Measurements from ENCODE around the gene TMEM61.
A peak's percentile ranks its signal among the peaks of the same experiment; 100 is the strongest.
"Not testable (repeated sequence)": the region's sequence is repeated elsewhere in the genome, so short reads cannot be mapped to it uniquely, and the experiment has no call there.

The TMEM61 gene

DNA sequence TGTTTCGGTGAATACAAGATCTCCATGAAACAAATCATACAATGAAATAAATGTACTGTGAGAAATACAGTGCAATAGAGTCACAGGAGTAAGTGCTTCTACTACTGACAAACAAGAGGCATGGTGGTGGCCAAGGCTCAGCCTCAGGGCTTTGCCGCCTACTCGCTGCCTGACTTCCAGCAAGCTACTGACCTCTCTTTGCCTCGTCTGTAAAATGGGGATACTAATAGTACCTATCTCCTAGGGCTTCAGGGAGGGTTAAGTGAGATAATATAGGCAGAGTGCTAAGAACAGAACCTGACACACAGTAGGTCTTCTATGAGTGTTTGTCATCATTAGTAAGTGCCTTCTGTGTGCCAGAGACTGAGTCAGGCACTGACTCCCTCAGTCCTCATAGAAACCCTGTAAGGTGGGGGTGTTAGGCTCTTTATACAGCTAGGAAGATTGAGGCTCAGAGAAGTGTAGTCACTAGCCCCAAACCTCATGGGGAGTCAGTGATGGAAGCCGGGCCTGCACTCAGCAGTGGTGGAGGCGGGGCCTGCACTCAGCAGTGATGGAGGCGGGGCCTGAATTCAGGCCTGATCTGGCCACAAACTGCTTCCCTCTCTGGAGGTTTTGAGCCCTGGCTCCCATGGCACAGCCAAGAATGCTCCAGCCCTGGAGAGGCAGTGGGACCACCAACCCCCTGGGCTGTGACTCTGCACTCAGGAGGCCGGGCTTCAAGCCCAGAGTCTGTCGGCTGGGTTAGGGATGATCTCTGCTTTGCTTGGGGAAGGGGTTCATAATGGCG is 25.1 kb downstream of the TMEM61 start:
- no peak for DNase-seq

DNA sequence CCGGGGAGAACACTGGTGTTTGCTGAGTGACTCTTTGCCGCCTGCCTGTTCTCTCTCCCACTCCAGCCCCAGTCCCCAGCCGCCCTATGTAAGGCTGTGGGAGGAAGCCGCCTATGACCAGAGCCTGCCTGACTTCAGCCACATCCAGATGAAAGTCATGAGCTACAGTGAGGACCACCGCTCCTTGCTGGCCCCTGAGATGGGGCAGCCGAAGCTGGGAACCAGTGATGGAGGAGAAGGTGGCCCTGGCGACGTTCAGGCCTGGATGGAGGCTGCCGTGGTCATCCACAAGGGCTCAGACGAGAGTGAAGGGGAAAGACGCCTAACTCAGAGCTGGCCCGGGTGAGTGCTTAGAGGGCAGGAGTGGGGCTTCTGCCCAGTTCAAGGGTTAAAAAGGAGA is 26.5 kb downstream of the TMEM61 start:
- no peak for DNase-seq

DNA sequence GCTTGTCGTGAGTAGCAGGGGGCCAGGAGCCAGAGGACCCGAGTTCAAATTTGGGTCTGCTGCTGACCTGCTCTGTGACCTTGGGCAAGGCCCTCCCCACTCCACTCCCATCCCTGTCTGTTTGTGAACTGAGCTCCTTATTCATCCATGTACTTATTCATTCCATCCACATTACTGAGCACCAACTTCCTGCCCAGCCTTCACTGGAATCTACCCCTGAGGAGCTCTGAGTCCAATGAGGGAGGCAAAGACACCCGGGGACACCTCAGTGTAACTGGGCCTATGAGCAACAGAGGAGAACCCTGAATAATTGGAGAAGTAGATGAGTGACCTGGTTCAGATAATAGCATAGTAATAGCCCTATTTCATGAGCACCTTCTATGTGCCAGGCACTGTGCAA is 27.2 kb downstream of the TMEM61 start:
- DNase-seq: no peak

DNA sequence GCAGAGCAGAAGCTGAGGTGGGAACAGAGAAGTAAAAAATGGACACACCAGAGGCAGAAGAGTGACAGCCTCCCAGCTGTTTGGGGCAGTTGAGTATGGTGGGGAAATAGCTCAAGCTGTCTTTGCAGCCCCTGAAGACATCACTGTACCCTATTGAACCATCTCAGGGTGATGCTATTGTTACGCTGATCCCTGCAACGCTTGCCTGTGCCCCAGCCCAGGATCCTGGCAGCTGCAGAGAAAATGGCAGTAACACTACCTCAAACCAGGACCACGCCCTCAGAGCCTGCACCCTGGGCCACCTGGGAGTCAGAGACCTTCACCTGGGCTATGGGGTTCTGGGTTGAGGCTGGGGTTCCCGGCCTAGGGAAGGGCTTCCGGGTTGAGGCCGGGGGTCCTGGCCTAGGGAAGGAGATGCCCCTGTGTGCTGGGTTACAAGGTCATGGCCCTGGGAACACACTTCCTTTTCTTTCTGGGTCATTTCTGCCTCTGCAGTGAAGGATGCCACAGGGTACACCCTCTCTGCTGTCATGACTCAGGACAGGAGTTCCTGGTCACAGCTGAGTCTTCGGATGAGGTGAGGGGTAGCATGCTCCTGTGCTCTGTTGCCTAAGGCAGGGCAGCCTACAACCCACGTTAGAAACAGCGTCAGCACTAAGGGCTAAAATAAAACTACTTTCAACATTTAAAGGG is 29.9 kb downstream of the TMEM61 start:
- DNase-seq: no peak

DNA sequence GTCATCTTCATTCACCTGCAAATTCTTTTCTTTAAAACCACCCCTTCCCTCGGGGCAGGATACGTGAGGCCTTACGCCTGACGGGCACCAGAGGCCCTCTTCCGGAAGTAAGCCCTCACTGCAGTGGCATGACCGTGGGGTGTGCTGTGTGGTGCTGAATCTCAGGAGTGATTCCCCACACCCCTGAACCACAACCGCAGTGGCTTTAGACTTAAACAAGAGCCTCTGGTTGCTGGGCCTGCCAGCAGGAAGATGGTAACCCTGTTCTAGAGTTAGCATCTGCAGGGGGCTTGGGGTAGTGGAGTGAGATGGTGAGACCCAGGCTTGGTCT is 30.4 kb downstream of the TMEM61 start:
- DNase-seq: no peak

DNA sequence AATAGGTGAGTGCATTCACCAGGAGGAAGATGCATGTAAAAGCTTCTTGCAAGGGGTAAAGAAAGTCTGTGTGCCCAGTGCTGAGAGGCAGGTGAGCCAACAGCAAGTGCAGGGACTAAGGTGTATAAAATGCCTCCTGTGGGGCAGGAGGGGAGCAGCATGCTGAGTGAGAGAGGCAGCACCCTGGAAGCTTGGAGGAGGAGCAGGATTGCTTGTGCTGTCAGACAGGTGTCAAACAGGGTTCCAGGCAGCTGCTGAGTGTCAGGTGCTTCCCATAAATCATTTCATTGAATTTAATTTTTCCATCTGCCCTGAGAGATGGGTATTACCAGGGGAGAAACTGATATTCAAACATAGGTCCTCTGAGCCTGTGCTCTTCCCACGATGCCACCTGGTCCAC is 32.2 kb downstream of the TMEM61 start:
- DNase-seq: no peak

DNA sequence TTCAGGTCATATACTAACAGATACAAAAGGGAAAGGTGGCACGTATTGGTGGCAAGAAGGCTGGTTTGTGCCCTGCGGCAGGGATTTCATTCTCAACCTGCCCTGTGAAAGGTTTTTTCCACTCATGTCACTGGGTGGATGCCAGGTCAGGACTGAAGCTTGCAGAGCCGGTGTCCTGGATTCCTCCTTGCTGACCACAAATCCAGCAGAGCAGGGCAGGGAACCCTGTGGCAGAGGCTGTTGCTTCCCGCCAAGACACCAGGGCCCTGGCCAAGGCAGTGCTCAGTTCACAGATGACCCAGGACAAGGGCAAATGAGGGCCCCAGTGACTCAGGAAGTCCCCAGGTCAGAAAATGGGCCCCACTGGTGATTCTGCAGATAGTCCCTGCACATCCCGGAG is 34.7 kb downstream of the TMEM61 start:
- DNase-seq: no peak

DNA sequence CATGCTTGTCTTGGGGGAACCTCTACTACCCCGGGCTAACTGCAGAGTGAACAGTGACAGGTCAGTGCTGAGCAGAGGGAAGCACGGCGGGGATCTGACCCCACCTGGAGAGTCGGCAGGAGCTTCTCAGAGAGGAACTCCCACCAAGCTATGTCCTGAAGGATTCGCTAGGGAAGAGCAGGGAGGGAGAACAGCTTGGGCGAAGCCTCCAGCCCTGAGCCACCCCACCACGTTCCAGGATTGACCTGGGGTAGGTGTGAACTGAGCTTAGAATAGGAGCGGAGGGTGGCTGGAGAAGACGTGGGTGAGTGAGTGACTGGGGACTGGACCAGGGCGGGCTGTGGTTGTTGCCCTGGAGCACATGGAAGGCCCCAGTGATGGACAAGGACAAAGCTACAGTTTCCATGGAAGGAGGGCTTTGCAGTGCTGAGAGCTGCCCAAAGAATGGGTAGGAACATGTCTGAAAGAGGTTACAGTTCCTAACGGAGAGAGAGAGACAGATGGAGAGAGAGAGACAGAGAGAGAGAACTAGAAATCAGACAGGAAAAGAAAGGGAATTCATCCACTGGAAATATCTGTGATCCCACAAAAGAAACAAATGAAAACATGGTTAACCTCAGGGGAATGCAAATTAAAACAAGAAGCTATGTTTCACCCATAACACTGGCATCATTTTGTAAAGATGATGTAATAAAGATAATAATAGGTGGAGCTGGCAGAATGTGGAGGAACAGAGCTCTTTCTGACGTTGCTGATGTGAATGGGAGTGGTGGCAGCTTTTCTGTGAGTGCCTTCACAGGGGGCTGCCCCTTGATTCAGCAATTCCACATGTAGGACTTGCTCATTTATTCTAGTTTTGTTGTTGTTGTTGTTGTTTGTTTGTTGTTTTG is 35.5 kb downstream of the TMEM61 start:
- DNase-seq: no peak

DNA sequence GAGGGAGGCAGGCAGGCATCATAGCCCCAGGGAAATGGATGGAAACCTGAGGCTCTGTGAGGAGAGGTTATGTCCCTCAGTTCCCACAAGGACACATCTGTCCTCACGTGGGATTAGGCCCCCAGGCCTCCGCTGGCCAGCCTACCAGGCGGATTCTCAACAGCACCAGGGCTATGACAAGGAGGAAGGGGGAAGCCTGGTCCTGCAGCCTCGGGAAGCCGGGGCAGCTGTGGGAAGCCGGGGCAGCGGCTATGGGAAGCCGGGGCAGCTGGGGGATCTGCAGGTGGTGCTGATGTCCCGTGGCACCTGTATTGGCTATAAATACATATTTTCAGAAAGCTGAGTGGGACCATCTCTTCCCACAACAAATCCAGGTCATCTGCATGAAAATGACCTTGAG is 38.0 kb downstream of the TMEM61 start:
- no peak for DNase-seq

DNA sequence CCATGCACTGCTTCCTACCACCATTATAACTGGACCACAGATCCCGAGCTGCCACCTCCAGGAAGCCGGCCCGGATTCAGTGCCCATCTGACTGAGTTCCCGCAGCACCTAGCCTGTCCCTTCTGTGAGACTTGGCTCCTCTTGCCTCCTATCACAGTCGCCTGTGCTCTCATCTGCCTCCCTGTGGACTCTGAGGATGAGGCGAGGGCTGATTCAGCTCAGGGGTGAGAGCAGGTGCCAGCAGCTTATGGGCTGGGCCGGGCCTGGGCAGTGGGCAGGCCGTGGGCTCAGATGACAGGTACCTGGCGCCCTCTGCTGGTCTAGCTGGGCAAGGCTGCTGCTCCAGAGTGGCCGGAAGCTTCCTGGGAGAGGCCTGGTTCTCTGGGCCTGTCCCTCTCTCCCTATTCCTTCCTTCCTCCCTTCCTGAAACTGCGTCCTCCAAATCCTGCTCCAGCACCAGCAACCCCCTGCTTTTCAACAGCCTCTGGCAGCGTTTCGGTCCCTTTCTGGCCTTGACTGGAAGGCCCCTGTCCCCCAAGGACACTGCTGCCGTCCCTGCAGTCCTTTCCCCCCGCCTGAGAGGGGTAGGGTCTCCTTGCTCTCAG is 41.6 kb downstream of the TMEM61 start:
- peak; percentile 34 for DNase-seq

DNA sequence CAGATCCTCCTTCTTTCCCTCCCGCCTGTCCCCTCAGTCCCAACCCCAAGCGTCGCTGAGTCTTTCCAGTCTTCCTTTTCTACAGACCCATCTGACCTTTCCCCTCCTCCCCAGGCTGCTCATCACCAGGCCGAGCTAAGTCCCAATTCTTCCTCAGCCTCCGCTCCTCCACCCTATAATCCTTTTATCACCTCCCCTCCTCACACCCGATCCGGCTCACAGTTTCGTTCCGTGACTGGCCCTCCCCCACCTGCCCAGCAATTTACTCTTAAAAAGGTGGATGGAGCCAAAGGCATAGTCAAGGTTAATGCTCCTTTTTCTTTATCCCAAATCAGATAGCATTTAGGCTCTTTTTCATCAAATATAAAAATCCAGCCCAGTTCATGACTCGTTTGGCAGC is 43.7 kb downstream of the TMEM61 start:
- DNase-seq: not testable (repeated sequence)

DNA sequence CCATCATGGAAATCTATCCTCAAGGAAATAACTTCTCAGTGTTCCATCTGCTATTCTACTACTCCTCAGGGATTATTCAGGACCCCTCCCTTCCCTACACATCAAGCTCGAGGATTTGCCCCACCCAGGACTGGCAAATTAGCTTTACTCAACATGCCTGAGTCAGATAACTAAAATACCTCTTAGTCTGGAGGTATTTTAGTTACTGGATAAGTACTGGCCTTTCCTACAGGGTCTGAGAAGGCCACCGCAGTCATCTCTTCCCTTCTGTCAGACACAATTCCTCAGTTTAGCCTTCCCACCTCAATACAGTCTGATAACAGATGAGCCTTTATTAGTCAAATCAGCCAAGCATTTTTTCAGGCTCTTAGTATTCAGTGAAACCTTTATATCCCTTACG is 46.3 kb downstream of the TMEM61 start:
- DNase-seq: not testable (repeated sequence)

DNA sequence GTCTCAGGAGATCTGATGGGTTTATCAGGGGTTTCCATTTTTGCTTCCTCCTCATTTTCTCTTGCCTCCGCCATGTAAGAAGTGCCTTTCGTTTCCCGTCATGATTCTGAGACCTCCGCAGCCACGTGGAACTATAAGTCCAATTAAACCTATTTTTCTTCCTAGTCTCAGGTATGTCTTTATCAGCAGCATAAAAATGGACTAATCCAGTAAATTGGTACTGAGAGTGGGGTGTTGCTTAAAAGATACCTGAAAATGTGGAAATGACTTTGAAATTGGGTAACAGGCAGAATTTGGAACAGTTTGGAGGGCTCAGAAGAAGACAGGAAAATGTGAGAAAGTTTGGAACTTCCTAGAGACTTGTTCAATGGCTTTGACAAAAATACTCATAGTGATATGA is 50.7 kb downstream of the TMEM61 start:
- not testable (repeated sequence) for DNase-seq

DNA sequence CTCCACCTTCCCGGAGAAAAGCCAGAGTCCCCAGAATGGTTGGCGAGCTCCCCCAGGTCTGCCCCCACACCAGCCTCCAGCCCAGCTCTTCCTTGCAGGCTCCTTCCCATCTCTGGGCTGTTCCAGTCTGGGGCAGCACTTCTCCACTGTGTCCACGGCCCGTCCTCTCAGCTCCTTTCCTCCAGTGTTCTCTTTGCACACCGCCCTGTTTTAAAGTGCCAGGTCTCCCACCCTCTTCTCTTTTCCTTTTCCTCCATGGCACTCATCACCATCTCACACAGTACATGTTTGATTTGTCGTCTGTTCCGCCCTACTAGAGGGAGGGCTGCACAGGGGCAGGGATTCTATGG is 52.8 kb downstream of the TMEM61 start:
- no peak for DNase-seq

DNA sequence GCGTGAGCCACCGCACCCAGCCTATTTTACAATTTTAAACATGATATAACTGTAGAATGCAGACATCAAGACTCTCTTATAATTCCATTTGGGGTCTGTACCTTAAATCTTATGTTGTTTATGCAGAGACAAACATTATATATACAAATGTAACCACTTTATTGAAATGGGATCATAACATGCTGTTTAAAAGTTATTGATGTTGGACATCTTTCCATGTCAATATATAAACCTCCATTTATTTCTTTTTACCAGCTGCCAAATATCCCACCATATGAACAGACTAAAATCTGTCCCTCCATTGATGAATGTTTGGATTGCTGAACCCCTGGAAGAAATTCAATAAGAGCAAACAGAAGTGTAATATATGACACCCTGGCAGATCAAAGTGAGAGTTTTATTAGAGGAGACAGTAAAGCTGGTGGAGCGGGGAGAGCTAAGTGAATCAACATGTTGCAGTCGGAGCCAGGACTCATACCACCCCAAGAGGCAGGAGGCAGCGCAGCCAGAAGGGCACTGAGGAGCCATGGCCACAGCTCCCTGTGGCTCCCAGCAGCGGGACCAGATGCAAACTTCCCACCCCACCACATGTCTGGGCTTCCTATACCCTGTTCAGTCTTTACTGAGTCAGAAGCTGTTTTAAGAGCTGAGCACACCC is 54.2 kb downstream of the TMEM61 start:
- DNase-seq: no peak

DNA sequence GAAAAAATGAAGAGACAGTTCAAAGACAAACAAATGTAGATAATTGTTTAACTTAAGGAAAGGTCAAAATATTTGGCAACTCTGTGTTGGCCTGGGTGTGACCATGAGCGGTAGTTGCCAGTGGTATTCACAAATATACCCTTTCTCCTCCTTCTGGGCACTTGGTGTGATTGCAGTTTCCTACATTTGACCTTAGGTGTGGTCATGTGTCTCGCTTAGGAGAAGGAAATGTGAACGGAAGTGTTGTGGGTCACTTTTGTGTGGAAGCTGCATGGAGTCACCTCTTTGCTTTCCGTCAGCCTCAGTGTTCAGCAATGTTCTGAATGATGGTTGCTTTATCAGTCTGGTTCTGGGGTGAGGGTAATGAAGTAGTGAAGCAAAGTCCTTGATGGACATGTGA is 55.5 kb downstream of the TMEM61 start:
- no peak for DNase-seq

DNA sequence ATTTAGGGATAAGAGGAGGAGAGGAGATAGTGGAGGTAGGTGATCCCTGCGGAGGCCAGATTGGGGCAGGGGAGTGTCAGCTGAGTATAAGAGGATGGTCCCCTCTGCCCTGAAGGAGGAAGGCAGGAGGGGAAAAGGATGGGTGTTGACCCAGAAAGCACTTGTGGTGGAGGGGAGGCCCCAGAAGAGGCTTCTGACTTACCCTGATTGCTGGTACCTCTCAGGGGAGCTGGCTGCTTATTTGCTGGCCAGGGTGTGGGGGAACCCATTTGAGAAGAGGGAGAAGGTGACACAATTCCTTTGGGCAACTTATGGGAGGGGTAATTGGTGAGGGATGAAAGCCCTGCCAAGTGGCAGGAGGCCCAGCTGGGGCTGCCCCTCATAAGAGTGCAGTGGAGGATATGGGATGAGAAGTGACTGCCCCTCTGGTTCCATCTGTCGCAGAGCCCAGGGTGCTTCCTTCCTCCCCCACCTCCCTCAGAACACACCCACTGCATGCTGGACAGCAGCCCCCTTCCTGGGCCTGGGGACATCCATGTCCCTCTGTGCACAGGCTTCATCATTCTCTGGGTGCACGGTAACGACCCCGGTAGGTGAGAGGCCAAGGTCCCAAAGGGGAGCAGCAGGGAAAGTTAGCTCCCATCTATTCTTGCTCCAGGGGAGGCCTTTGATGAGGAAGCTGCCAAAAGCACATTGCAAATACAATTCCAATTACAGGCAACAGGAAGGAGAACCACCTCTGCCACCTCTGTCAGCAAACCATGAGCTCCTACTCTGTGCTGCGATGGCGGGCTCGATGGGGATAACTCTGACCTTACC is 57.5 kb downstream of the TMEM61 start:
- DNase-seq: no peak

DNA sequence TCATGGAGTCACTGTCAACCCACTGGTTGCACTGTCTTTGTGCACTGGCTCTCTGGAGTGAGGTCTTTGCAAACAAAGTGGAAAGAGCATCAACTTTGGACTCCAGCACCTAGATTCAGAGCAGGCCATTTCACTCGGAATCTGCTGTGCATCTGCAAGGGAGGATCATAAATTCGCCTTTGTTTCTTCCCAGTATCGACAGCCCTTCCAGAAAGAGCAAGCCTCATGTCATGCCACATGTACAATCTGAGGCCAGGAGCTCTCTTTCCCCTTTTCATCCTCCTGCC is 58.1 kb downstream of the TMEM61 start:
- no peak for DNase-seq

DNA sequence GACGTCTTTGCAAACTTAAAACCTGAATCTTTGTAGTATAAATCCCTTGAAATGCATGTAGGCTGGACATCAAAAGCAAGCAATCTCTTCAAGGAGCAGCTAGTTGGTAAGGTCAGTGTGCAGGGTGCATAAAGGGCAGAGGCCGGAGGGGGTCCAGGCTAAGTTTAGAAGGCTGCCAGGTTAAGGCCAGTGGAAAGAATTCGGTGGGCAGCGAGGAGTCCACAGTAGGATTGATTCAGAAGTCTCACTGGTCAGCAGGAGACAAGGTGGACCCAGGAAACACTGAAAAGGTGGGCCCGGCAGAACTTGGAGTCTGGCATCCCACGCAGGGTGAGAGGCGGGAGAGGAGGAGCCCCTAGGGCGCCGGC is 58.5 kb downstream of the TMEM61 start:
- no peak for DNase-seq

DNA sequence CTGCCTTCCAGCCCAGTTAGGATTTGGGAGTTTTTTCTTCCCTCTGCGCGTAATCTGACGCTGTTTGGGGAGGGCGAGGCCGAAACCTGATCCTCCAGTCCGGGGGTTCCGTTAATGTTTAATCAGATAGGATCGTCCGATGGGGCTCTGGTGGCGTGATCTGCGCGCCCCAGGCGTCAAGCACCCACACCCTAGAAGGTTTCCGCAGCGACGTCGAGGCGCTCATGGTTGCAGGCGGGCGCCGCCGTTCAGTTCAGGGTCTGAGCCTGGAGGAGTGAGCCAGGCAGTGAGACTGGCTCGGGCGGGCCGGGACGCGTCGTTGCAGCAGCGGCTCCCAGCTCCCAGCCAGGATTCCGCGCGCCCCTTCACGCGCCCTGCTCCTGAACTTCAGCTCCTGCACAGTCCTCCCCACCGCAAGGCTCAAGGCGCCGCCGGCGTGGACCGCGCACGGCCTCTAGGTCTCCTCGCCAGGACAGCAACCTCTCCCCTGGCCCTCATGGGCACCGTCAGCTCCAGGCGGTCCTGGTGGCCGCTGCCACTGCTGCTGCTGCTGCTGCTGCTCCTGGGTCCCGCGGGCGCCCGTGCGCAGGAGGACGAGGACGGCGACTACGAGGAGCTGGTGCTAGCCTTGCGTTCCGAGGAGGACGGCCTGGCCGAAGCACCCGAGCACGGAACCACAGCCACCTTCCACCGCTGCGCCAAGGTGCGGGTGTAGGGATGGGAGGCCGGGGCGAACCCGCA is 59.1 kb downstream of the TMEM61 start, which contains the start of gene PCSK9:
Gene PCSK9 (plus strand): TSS at position 207 of the 741 bp plus-strand sequence. CDS start 290 bp downstream, at position 497.
- DNase-seq: no peak

All from central memory CD4-positive, alpha-beta T cell (primary cell).